ENCODE measurements around the gene KCTD14. TPM values are rescaled to one million over a fixed set of nuclear protein-coding genes. Genes with fewer than 3 reads are reported as not detected.
"Not testable (repeated sequence)": the region's sequence is repeated elsewhere in the genome, so short reads cannot be mapped to it uniquely, and the experiment has no call there.

The KCTD14 gene
- total RNA-seq, 1 donor from 2014 or later: 7.6 TPM

GRCh38 chr11:78046486-78046854, 23.4 kb upstream of the KCTD14 start:
- DNase-seq (ENCODE audit: low spot score): no peak

- DNase-seq (ENCODE audit: low spot score): peak; percentile 77
Measured at GRCh38 chr11:78045851-78046485, 22.9 kb upstream of the KCTD14 start.

DNA sequence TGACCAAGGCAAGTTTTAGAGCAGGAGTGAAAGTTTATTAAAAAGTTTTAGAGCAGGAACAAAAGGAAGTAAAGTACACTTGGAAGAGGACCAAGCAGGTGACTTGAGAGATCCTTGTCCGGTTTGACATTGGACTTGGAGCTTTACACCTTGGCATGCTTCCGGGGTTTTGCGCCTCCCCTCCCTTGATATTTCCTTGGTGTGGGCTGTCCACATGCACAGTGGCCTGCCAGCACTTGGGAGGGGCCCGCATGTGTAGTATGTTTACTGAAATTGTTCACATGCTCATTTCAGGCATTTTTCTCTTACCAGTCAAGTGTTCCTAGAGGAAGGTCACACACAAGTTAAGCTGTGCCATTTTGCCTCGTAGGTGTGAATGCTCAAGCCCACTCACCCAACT, 21.6 kb upstream of the KCTD14 start:
- no peak for DNase-seq (ENCODE audit: low spot score)

DNA sequence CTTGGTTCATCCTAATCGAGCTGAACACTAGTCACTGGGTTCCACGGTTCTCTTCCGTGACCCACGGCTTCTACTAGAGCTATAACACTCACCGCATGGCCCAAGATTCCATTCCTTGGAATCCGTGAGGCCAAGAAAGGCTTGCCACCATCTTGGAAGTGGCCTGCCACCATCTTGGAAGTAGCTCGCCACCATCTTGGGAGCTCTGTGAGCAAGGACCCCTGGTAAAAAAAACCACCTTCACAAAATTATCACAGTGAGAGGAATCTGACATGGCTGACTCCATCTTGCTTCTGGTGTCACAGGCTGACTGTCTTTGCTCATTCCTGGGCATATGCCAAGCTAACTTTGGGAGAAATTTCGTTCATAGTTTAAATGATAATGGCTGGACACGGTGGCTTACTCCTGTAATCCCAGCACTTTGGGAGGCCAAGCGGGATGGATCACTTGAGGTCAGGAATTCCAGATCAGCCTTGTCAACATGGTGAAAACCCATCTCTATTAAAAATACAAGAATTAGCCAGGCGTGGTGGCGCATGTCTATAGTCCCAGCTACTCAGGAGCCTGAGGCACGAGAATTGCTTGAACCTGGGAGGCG, 18.9 kb upstream of the KCTD14 start:
- DNase-seq (ENCODE audit: low spot score): no peak

GRCh38 chr11:78041380-78041719, 18.3 kb upstream of the KCTD14 start:
- DNase-seq (ENCODE audit: low spot score): not testable (repeated sequence)

DNA sequence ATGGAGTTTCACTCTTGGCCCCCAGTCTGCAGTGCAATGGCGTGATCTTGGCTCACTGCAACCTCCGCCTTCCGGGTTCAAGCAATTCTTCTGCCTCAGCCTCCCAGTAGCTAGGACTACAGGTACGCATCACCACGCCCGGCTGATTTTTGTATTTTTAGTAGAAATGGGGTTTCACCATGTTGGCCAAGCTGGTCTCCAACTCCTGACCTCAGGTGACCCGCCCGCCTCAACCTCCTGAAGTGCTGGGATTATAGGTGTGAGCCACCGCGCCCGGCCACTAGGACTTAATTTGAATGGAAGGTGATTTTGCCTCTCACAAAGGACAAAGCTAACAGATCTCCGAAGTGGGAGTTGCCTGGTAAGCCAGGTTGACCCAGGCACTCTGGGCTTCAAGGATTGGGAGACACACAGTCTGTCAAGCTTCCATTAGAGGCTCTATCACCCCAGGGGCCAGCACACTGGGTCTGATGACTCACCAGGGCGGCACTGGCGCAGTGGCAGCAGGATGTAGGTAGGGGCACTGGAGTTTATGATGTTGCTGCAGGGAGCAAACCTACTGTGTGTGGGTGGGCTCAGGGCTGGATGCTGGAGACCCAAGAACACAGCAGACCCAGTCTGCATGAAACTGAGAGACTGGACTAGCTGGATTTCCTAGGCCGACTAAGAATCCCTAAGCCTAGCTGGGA, 17.8 kb upstream of the KCTD14 start:
- DNase-seq (ENCODE audit: low spot score): no peak

- DNase-seq (ENCODE audit: low spot score): peak; percentile 73
Measured at GRCh38 chr11:78039919-78040671, 17.0 kb upstream of the KCTD14 start.

DNA sequence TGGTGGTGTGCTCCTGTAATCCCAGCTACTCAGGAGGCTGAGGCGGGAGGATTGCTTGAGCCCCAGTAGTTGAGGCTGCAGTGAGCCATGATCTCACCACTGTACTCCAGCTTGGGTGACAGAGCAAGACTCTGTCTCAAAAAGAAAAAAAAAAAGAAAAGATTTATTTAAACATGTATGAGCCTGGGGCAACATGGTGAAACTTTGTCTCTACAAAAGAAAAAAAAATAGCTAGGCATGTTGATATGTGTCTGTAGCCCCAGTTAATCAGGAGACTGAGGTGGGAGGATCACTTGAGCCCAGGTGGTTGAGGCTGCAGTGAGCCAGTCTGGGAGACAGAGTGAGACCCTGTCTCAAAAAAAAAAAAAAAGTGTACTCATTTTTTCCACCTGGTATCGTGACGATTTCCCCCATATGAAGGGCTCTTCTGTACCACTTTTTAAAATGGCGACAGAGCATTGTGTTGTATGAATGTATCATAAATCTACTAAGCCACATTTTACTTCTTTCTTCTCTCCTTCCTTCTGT, 16.4 kb upstream of the KCTD14 start:
- no peak for DNase-seq (ENCODE audit: low spot score)

GRCh38 chr11:78038697-78039313, 15.7 kb upstream of the KCTD14 start:
- no peak for DNase-seq (ENCODE audit: low spot score)

DNA sequence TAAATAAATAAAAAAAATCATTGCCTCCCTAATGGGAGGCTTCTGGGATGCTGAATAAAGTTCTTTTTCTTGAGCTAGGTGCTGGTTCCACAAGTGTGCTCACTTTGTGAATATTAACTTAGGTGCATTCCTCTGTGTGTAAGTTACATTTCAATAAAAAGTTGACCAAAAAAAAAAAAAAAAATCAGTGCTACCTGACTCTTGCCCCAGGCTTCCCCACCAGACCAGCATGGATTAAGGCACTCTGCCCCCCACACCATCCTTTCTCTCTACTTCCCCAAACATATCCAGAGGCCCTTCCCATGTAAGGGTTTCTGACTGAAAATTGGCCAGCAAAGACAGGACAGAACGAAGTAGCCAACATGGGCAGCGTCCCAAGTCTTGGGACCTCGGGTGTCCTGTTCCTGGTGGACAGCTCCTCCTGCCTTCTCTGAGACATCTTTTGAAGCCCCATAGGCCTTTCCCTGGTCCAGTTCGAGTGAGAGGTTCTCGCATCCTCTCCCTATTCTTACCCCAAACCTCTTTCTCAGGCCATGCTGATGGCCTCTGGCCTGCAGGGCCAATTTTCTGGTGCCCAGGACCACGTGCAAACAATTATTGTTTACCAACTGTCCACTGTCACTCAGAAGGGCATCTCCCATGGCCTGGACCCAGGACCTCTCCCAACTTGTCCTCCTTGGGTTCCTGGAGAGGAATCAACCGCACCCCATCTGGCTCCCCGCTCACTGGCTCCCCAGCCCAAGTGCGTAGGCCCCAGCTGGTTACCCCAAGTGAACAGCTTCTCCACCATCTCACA, 14.9 kb upstream of the KCTD14 start:
- DNase-seq (ENCODE audit: low spot score): no peak

DNA sequence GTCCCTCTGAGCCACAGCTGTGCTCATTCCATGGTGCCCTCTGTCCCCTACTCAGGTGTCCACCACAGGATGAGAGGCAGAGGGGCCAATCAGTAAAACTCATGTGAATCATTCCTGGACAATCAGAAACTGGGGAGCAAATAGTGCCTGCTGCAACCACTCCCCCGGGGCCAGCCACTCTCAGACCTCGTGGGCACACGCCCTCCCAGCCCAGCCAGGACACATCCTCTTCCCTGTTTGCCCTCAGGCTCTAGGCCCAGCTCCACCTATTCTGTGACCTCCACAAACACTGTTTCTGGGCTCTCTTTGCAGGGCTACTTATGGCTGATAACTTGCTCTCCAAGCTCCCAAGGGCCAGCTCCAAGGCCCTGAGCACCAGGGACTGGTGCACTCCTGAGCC, 14.0 kb upstream of the KCTD14 start:
- DNase-seq (ENCODE audit: low spot score): peak; percentile 51

GRCh38 chr11:78036313-78036712, 13.2 kb upstream of the KCTD14 start:
- no peak for DNase-seq (ENCODE audit: low spot score)

- DNase-seq (ENCODE audit: low spot score): no peak
Measured at GRCh38 chr11:78034623-78035022, 11.5 kb upstream of the KCTD14 start.

- no peak for DNase-seq (ENCODE audit: low spot score)
Measured at GRCh38 chr11:78033040-78033439, 10.0 kb upstream of the KCTD14 start.

GRCh38 chr11:78032090-78032489, 9.0 kb upstream of the KCTD14 start:
- no peak for DNase-seq (ENCODE audit: low spot score)

DNA sequence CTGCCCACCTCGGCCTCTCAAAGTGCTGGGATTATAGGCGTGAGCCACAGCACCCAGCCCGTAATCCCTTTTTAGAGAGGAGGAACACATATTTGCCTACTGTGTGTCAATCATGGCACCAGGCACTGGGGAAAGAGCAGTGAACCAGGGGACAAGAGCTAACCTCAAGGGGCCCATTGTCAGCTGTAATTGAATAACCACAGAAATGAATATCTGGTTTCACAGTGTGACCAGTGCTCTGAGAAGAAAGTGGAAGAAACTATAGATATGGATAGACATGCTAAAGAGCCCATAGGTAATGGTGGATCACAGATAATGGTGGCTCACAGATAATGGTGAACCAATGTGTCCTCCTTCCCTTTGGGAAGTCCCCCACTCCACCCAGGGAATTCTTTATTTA, 8.6 kb upstream of the KCTD14 start:
- no peak for DNase-seq (ENCODE audit: low spot score)

DNA sequence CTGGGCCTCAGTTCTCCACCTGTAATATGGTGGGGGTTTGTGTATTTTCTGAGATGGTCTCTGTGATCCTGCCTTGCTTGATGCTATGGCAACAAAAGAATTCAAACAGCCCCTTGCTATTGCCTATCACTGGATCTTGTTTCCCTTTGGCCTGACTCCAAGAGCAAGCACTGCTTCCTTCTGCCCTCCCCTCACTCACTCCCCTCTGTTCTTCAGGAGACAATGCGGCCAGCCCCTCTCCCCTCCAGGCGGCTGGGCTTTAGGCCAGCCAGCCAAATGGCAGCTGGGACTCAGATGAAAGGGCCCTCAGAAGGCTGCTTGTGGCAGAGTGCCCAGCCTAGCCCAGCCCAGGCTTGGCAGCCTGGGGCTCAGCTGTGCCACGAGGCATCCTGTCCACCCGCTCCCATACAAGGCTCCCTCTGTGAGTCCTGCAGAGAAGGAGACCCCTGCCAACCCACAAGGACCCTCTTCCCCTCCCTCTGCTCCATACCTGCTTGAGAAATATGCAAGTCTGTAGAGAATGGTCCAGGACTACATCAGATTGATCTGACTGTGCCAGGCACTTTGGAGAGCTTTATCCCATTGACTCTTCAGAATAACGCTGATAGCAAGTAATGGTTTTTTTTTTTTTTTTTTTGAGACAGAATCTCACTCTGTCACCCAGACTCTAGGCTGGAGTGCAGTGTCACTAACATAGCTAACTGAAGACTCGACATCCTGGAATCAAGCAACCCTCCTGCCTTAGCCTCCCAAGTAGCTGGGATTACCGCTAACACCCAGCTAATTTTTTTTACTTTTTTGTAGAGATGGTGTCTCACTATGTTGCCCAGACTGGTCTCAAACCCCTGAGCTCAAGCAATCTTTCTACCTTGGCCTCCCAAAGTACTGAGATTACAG, 7.6 kb upstream of the KCTD14 start:
- DNase-seq (ENCODE audit: low spot score): peak; percentile 64

DNA sequence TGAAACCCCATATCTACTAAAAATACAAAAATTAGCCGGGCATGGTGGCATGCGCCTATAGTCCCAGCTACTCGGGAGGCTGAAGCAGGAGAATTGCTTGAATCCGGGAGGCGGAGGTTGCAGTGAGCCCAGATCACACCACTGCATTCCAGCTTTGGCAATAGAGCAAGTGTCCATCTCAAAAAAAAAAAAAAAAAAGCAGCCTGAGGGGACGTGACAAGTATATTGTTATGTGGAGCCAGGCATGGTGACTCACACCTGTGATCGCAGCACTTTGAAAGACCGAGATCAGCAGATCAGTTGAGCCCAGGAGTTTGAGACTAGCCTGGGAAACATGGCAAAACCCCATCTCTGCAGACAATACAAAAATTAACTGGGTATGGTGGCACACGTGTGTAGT, 5.3 kb upstream of the KCTD14 start:
- DNase-seq (ENCODE audit: low spot score): not testable (repeated sequence)

DNA sequence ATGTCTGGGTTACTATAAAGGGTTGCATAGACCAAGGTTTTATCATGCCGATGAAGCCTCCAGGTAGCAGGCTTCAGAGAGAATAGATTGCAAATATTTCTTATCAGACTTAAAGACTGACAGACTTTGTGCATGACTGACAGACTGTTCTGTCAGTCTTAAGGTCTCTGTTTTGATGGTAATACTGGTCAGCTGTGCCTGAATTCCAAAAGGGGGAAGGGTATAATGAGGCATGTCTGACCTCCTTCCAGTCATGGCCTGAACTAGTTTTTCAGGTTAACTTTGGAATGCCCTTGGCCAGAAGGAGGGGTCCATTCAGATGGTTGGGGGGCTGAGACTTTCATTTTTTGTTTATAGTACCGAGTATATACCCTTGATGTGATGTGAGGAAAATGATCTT, 4.7 kb upstream of the KCTD14 start:
- DNase-seq (ENCODE audit: low spot score): no peak

- no peak for DNase-seq (ENCODE audit: low spot score)
Measured at GRCh38 chr11:78025378-78025777, 2.3 kb upstream of the KCTD14 start.
